Prostate gland (tissue), 2 donors: Measurements from ENCODE around the gene PDF. TPM values are rescaled to one million over a fixed set of nuclear protein-coding genes. Genes with fewer than 3 reads are reported as not detected.

Experiments used
- DNase-seq: peaks from one replicate; pipeline ENCODE4 v3.0.0-alpha.2; 2019; ENCODE audit warnings: low spot score
- H3K27ac ChIP-seq, 2 donors: fragments of 200-600 bp; sonication (generic); 2 replicates each; pipeline ENCODE4 v1.5.1; 2017 to 2019
- H3K27me3 ChIP-seq: fragments of 200-600 bp; sonication (generic); replicated peaks from 2 replicates; pipeline ENCODE4 v1.5.1; 2019; ENCODE audit not compliant: insufficient read depth
- H3K36me3 ChIP-seq, 2 donors: fragments of 200-600 bp; sonication (generic); 1 replicate in 1 of 2; 2 replicates in 1 of 2; pipeline versions ENCODE4 v1.5.1 to v1.8.1; 2017 to 2019
- H3K4me1 ChIP-seq: fragments of 200-600 bp; sonication (generic); replicated peaks from 2 replicates; pipeline ENCODE4 v1.5.1; 2019
- H3K4me3 ChIP-seq, 2 donors: fragments of 200-600 bp; sonication (generic); 2 replicates each; pipeline ENCODE4 v1.5.1; 2017 to 2019
- H3K9me3 ChIP-seq: fragments of 200-600 bp; sonication (generic); 2 replicates; pipeline ENCODE4 v1.5.1; 2017
- CTCF ChIP-seq, 4 experiments: fragments of 200-600 bp in 2 of 4; fragments of 450-650 bp in 2 of 4; sonication (generic) in 2 of 4; IDR thresholded peaks; 1 replicate in 3 of 4; 2 replicates in 1 of 4; pipeline ENCODE4 v1.5.1; 2016 to 2019; ENCODE audit warnings: antibody characterized with exemption in 4 of 4, mild to moderate bottlenecking in 2 of 4, moderate library complexity in 2 of 4
- POLR2A ChIP-seq: fragments of 450-650 bp; IDR thresholded peaks from one replicate; pipeline ENCODE4 v1.6.1; 2016; ENCODE audit warnings: antibody characterized with exemption, mild to moderate bottlenecking
- POLR2AphosphoS5 ChIP-seq: sonication (generic); formaldehyde crosslinking; IDR thresholded peaks from one replicate; pipeline ENCODE4 v1.6.1; 2017; ENCODE audit warnings: antibody characterized with exemption
- WGBS: methylation state at CpG from one replicate; pipeline ENCODE4 v1.1.5; 2018; 5-methylcytosine and 5-hydroxymethylcytosine counted together
- intact Hi-C: fragments of 100-400 bp; cut with DNase I; formaldehyde crosslinking; loops from one replicate; pipeline ENCODE4 v1.14.2; 2022
- total RNA-seq, 2 donors: library from RNA; depleted of rRNA; stranded (reverse); fragments of >200 nt; gene quantifications; one replicate each; pipeline ENCODE4 v1.1.0, GENCODE V29; 2016

PDF gene
- total RNA-seq, 2 donors from 2014 or later = 40.7 to 42.9 TPM

GRCh38 chr16:69344171-69344570 is 13.8 kb upstream of the PDF start:
- TF ChIP-seq POLR2AphosphoS5 = no peak
- no peak for TF ChIP-seq POLR2A
- TF ChIP-seq CTCF (IDR thresholded peaks at IDR 0.05) = no peak
- H3K27ac ChIP-seq = no peak overlapping the region
- intact Hi-C loops = no loop called here
- H3K36me3 ChIP-seq = no peaks in the 10 kb centered on the region
- no peaks in the 10 kb centered on the region for H3K27me3 ChIP-seq
- H3K9me3 ChIP-seq = no peaks in the 10 kb centered on the region
- 97% methylated on average over 5 of the region's 5 CpGs for WGBS
- peaks cover 5% of the 10 kb centered on the region for H3K4me1 ChIP-seq
- H3K4me3 ChIP-seq = no peak overlapping the region
- no peak for DNase-seq

GRCh38 chr16:69340095-69340644 is 9.8 kb upstream of the PDF start:
- Histone ChIP-seq H3K4me1 (peaks cover 5% of the 10 kb centered on the region), H3K27me3 (no peaks in the 10 kb centered on the region), H3K4me3 (peak overlapping the region; percentile 79 to 94), H3K27ac (peak overlapping the region; percentile 84 to 93), H3K36me3 (peaks cover 2 to 3% of the 10 kb centered on the region in 2 donors), H3K9me3 (no peaks in the 10 kb centered on the region)
- 8% methylated on average over 16 of the region's 16 CpGs for WGBS
- TF ChIP-seq CTCF (IDR thresholded peaks at IDR 0.05) (no peak), POLR2AphosphoS5 (no peak), POLR2A (no peak)
- DNase-seq = no peak
- intact Hi-C loops = no loop called here

- Histone ChIP-seq H3K27ac (peak within 1 kb of the TSS; percentile 84 to 93), H3K36me3 (peaks cover 4 to 10% of the 10 kb centered on the region in 2 donors), H3K27me3 (no peaks in the 10 kb centered on the region), H3K4me3 (peak within 1 kb of the TSS; percentile 79 to 94), H3K4me1 (peaks cover 5% of the 10 kb centered on the region), H3K9me3 (no peaks in the 10 kb centered on the region)
- intact Hi-C loops = no loop called here
- peak; percentile 46 for TF ChIP-seq POLR2A
- TF ChIP-seq CTCF (IDR thresholded peaks at IDR 0.05) = peak; percentile 89 to 95 (median 95)
- TF ChIP-seq POLR2AphosphoS5 = peak; percentile 98
- peak; percentile 97 for DNase-seq
- WGBS = under 1% methylated on average over 58 of the region's 77 CpGs
Observed at GRCh38 chr16:69339289-69340094, 9.1 kb upstream of the PDF start, which contains the start of the genes COG8 and NIP7. TSS of gene COG8 (minus strand) at chr16:69339564. CDS start at chr16:69339552, 12 bp downstream. TSS of gene NIP7 (plus strand) at chr16:69339772. CDS start at chr16:69339830, 58 bp downstream.

- Histone ChIP-seq H3K9me3 (no peaks in the 10 kb centered on the region), H3K27ac (peak overlapping the region; percentile 84 to 93), H3K27me3 (no peaks in the 10 kb centered on the region), H3K4me1 (peaks cover 5% of the 10 kb centered on the region), H3K36me3 (peaks cover 4 to 11% of the 10 kb centered on the region in 2 donors), H3K4me3 (peak overlapping the region; percentile 79 to 94)
- no peak for DNase-seq
- 18% methylated on average over 46 of the region's 46 CpGs for WGBS
- intact Hi-C loops = no loop called here
- TF ChIP-seq POLR2A = no peak
- no peak for TF ChIP-seq POLR2AphosphoS5
- TF ChIP-seq CTCF (IDR thresholded peaks at IDR 0.05) = no peak
Observed at GRCh38 chr16:69338557-69339288, 8.3 kb upstream of the PDF start.
